ENCODE data around the gene ZSWIM5.

GRCh38 chr1:45213892-45214291 is 7.5 kb upstream of the ZSWIM5 start:
- no peak for TF ChIP-seq REST (IDR thresholded peaks at IDR 0.05; ENCODE audit: insufficient read depth in 1 of 2, low read depth in 2 of 2, low read length in 2 of 2)
- TF ChIP-seq TAF1 (IDR thresholded peaks at IDR 0.05; ENCODE audit: borderline replicate concordance, insufficient read depth, low read length), result no peak

Data from PFSK-1 (cell line).